Common myeloid progenitor, CD34-positive (primary cell): ENCODE results near the gene OBSCN.

Experiments used
- CTCF ChIA-PET: fragments of 350-600 bp; sonication (Branson Sonifier 250); formaldehyde crosslinking; loops from one replicate; lab custom pipeline; 2021; ENCODE audit warnings: antibody characterized with exemption; lab: Charles Lee
- POLR2A ChIA-PET: fragments of 350-600 bp; sonication (Branson Sonifier 250); formaldehyde crosslinking; loops from one replicate; lab custom pipeline; 2021; ENCODE audit warnings: antibody characterized with exemption; lab: Charles Lee
- DNase-seq, 3 donors: peaks; one replicate each; pipeline versions ENCODE4 v3.0.0 to v3.0.0-alpha.2; 2013
- H3K27ac ChIP-seq, 2 experiments: 1 replicate in 1 of 2; 2 replicates in 1 of 2; pipeline ENCODE4 v1.7.0; 2013; ENCODE audit warnings: inconsistent platforms in 2 of 2, low read length in 2 of 2, mild to moderate bottlenecking in 2 of 2, low read depth in 1 of 2, moderate library complexity in 1 of 2; ENCODE audit not compliant: severe bottlenecking in 2 of 2, insufficient read depth in 1 of 2, poor library complexity in 1 of 2
- H3K27me3 ChIP-seq, 5 experiments: replicated peaks in 2 of 5; 1 replicate in 3 of 5; 2 replicates in 2 of 5; pipeline versions ENCODE4 v1.6.1 to v1.7.0; 2013; ENCODE audit warnings: low read length in 4 of 5, mild to moderate bottlenecking in 2 of 5, moderate library complexity in 2 of 5, inconsistent platforms in 1 of 5; ENCODE audit not compliant: insufficient read depth in 5 of 5, control insufficient read depth in 4 of 5
- H3K36me3 ChIP-seq, 4 experiments: 1 replicate in 2 of 4; 2 replicates in 2 of 4; pipeline versions ENCODE4 v1.6.1 to v1.7.0; 2013; ENCODE audit warnings: low read length in 3 of 4, control low read depth in 1 of 4, mild to moderate bottlenecking in 1 of 4; ENCODE audit not compliant: control insufficient read depth in 4 of 4, insufficient read depth in 4 of 4
- H3K4me1 ChIP-seq, 4 experiments: 1 replicate in 3 of 4; 2 replicates in 1 of 4; pipeline versions ENCODE4 v1.6.1 to v1.7.1; 2013; ENCODE audit warnings: low read length in 3 of 4, mild to moderate bottlenecking in 3 of 4, control low read depth in 1 of 4, inconsistent platforms in 1 of 4, moderate library complexity in 1 of 4; ENCODE audit not compliant: control insufficient read depth in 4 of 4, insufficient read depth in 4 of 4; ENCODE audit errors: control extremely low read depth in 1 of 4
- H3K4me3 ChIP-seq, 7 experiments: 1 replicate in 4 of 7; 2 replicates in 3 of 7; pipeline versions ENCODE4 v1.5.1 to v1.7.0; 2013; ENCODE audit warnings: mild to moderate bottlenecking in 7 of 7, low read length in 6 of 7, moderate library complexity in 6 of 7, inconsistent platforms in 2 of 7, low read depth in 2 of 7, control low read depth in 1 of 7; ENCODE audit not compliant: insufficient read depth in 4 of 7, control insufficient read depth in 1 of 7; ENCODE audit errors: extremely low read depth in 1 of 7
- H3K9me3 ChIP-seq, 5 experiments: 1 replicate in 4 of 5; 2 replicates in 1 of 5; pipeline versions ENCODE4 v1.6.1 to v1.7.1; 2013; ENCODE audit warnings: low read length in 4 of 5, mild to moderate bottlenecking in 2 of 5, inconsistent platforms in 1 of 5, low read depth in 1 of 5, moderate library complexity in 1 of 5; ENCODE audit not compliant: control insufficient read depth in 4 of 5, insufficient read depth in 2 of 5; ENCODE audit errors: control extremely low read depth in 1 of 5
- WGBS: methylation state at CpG from one replicate; pipeline ENCODE4 v1.1.5; 2013; ENCODE audit not compliant: insufficient coverage; 5-methylcytosine and 5-hydroxymethylcytosine counted together

Gene OBSCN

GRCh38 chr1:228372183-228373003, 164.5 kb downstream of the OBSCN start:
- POLR2A ChIA-PET = no interaction called here
- Histone ChIP-seq H3K27ac (no peak overlapping the region), H3K4me1 (no peaks in the 10 kb centered on the region), H3K4me3 (no peak overlapping the region), H3K36me3 (peaks cover 0 to 2% (median 0%) of the 10 kb centered on the region in 4 experiments), H3K9me3 (no peaks in the 10 kb centered on the region), H3K27me3 (no peaks in the 10 kb centered on the region)
- DNase-seq = no peak
- WGBS = 88% methylated on average over 22 of the region's 34 CpGs
- CTCF ChIA-PET = interaction anchor here (0.5 kb wide), 1 partner anchor 39 kb away, joined by 4 read pairs; no protein-coding TSS in a partner anchor

GRCh38 chr1:228373004-228373680, 165.3 kb downstream of the OBSCN start:
- Histone ChIP-seq H3K27me3 (no peaks in the 10 kb centered on the region), H3K4me3 (no peak overlapping the region), H3K4me1 (peaks cover 0 to 3% (median 2%) of the 10 kb centered on the region in 4 experiments), H3K9me3 (no peaks in the 10 kb centered on the region), H3K36me3 (peaks cover 0 to 2% (median 0%) of the 10 kb centered on the region in 4 experiments), H3K27ac (no peak overlapping the region)
- POLR2A ChIA-PET = no interaction called here
- WGBS = 95% methylated on average over 10 of the region's 12 CpGs
- CTCF ChIA-PET = interaction anchor here (0.5 kb wide), 1 partner anchor 38 kb away, joined by 4 read pairs; no protein-coding TSS in a partner anchor
- DNase-seq = no peak

- no peak for DNase-seq
- 94% methylated on average over 12 of the region's 14 CpGs for WGBS
- Histone ChIP-seq H3K27me3 (no peaks in the 10 kb centered on the region), H3K4me1 (peaks cover 0 to 8% (median 7%) of the 10 kb centered on the region in 4 experiments), H3K36me3 (peaks cover 0 to 2% (median 0%) of the 10 kb centered on the region in 4 experiments), H3K9me3 (no peaks in the 10 kb centered on the region), H3K4me3 (no peak overlapping the region), H3K27ac (no peak overlapping the region)
- ChIA-PET CTCF (interaction anchor here (1.1 kb wide), 1 partner anchor 95 kb away, joined by 3 read pairs; no protein-coding TSS in a partner anchor), POLR2A (no interaction called here)
These were observed 166.1 kb downstream of the OBSCN start for GRCh38 chr1:228373681-228374571.

- H3K9me3 ChIP-seq = no peaks in the 10 kb centered on the region
- DNase-seq = no peak
- WGBS = 95% methylated on average over 23 of the region's 25 CpGs
- H3K4me3 ChIP-seq = no peak overlapping the region
- peaks cover 0 to 2% (median 0%) of the 10 kb centered on the region in 4 experiments for H3K36me3 ChIP-seq
- CTCF ChIA-PET = interaction anchor here (1.1 kb wide), 1 partner anchor 94 kb away, joined by 3 read pairs; no protein-coding TSS in a partner anchor
- peaks cover 0 to 3% (median 0%) of the 10 kb centered on the region in 5 experiments for H3K27me3 ChIP-seq
- H3K27ac ChIP-seq = no peak overlapping the region
- peaks cover 0 to 15% (median 12%) of the 10 kb centered on the region in 4 experiments for H3K4me1 ChIP-seq
- POLR2A ChIA-PET = no interaction called here
These were observed 167.1 kb downstream of the OBSCN start for GRCh38 chr1:228374711-228375577.

GRCh38 chr1:228375578-228376261, 167.9 kb downstream of the OBSCN start:
- no peak for DNase-seq
- WGBS = 96% methylated on average over 18 of the region's 22 CpGs
- Histone ChIP-seq H3K27me3 (peaks cover 0 to 7% (median 0%) of the 10 kb centered on the region in 5 experiments), H3K4me1 (peaks cover 0 to 15% (median 12%) of the 10 kb centered on the region in 4 experiments), H3K36me3 (peaks cover 0 to 2% (median 0%) of the 10 kb centered on the region in 4 experiments), H3K4me3 (no peak overlapping the region), H3K9me3 (no peaks in the 10 kb centered on the region), H3K27ac (no peak overlapping the region)
- ChIA-PET CTCF (no interaction called here), POLR2A (no interaction called here)

- no peak overlapping the region for H3K27ac ChIP-seq
- H3K9me3 ChIP-seq = no peaks in the 10 kb centered on the region
- CTCF ChIA-PET = no interaction called here
- H3K4me3 ChIP-seq = no peak overlapping the region
- WGBS = no CpG with 5 or more reads among the region's 3 CpGs
- no peak for DNase-seq
- peaks cover 0 to 7% (median 3%) of the 10 kb centered on the region in 5 experiments for H3K27me3 ChIP-seq
- peaks cover 0 to 15% (median 12%) of the 10 kb centered on the region in 4 experiments for H3K4me1 ChIP-seq
- POLR2A ChIA-PET = no interaction called here
- peaks cover 0 to 2% (median 0%) of the 10 kb centered on the region in 4 experiments for H3K36me3 ChIP-seq
These were observed 168.4 kb downstream of the OBSCN start for GRCh38 chr1:228376262-228376628.
